DMS79 treated with DMSO at 0.1 percent for 48 hours (cell line): ENCODE data around the gene EGF.

Experiments used
- DNase-seq: peaks from one replicate; lab custom pipeline; 2025; lab: John Stamatoyannopoulos, UW

EGF gene

GRCh38 chr4:109994415-109994827 is 81.7 kb downstream of the EGF start:
- DNase-seq, result no peak

- no peak for DNase-seq
Observed at GRCh38 chr4:109996526-109996925, 83.8 kb downstream of the EGF start.

- peak; percentile 5 for DNase-seq
Observed at GRCh38 chr4:109998867-109999584, 86.3 kb downstream of the EGF start.

GRCh38 chr4:109999585-109999912 is 86.9 kb downstream of the EGF start:
- no peak for DNase-seq

- DNase-seq, result no peak
Observed at GRCh38 chr4:110002326-110002725, 89.6 kb downstream of the EGF start.

GRCh38 chr4:110003401-110004187 is 90.9 kb downstream of the EGF start:
- no peak for DNase-seq

GRCh38 chr4:110004556-110004955 is 91.9 kb downstream of the EGF start:
- no peak for DNase-seq

- peak; percentile 18 for DNase-seq
Observed at GRCh38 chr4:110005461-110006056, 92.9 kb downstream of the EGF start.

GRCh38 chr4:110007217-110007616 is 94.5 kb downstream of the EGF start:
- no peak for DNase-seq

GRCh38 chr4:110008540-110008939 is 95.9 kb downstream of the EGF start:
- no peak for DNase-seq

- no peak for DNase-seq
Observed at GRCh38 chr4:110009550-110009949, 96.9 kb downstream of the EGF start.

GRCh38 chr4:110010797-110011196 is 98.1 kb downstream of the EGF start:
- no peak for DNase-seq

- no peak for DNase-seq
Observed at GRCh38 chr4:110012917-110013316, 100.2 kb downstream of the EGF start.

GRCh38 chr4:110014233-110014632 is 101.5 kb downstream of the EGF start:
- no peak for DNase-seq

- no peak for DNase-seq
Observed at GRCh38 chr4:110019153-110019552, 106.5 kb downstream of the EGF start.

GRCh38 chr4:110020139-110020538 is 107.5 kb downstream of the EGF start:
- no peak for DNase-seq

- DNase-seq, result no peak
Observed at GRCh38 chr4:110020646-110021443, 108.2 kb downstream of the EGF start.

- DNase-seq, result no peak
Observed at GRCh38 chr4:110022457-110022856, 109.8 kb downstream of the EGF start.

- DNase-seq, result no peak
Observed at GRCh38 chr4:110025056-110025455, 112.4 kb downstream of the EGF start.

- no peak for DNase-seq
Observed at GRCh38 chr4:110025718-110026117, 113.0 kb downstream of the EGF start.

GRCh38 chr4:110032603-110033002 is 119.9 kb downstream of the EGF start:
- no peak for DNase-seq

- DNase-seq, result no peak
Observed at GRCh38 chr4:110033355-110034025, 120.8 kb downstream of the EGF start.
